Right lung (tissue), 5 donors: ENCODE measurements around the gene TMEM178B. TPM values are rescaled to one million over a fixed set of nuclear protein-coding genes. Genes with fewer than 3 reads are reported as not detected.
A peak's percentile ranks its signal among the peaks of the same experiment; 100 is the strongest.
"Not testable (repeated sequence)": the region's sequence is repeated elsewhere in the genome, so short reads cannot be mapped to it uniquely, and the experiment has no call there.

Experiments
- DNase-seq, 2 donors: peaks; one replicate each; pipeline ENCODE4 v3.0.0-alpha.2; 2013
- polyA plus RNA-seq, 5 donors: library from polyadenylated mRNA; unstranded; fragments of 120-200 nt; gene quantifications; one replicate each; pipeline versions ENCODE4 v1.2.1 to v1.2.3, GENCODE V29; 2013; ENCODE audit warnings: inconsistent platforms in 1 of 5, low replicate concordance in 1 of 5; ENCODE audit not compliant: insufficient read length in 5 of 5, insufficient read depth in 1 of 5

TMEM178B gene
- polyA plus RNA-seq, 5 donors, result 2.8 to 5.2 (median 3.4) TPM

- DNase-seq, result no peak
These were observed 59.8 kb downstream of the TMEM178B start for GRCh38 chr7:141133646-141134045.

- DNase-seq, result no peak
These were observed 68.2 kb downstream of the TMEM178B start for GRCh38 chr7:141142058-141142457.

GRCh38 chr7:141144921-141145629 is 71.2 kb downstream of the TMEM178B start:
- no peak for DNase-seq

- DNase-seq, result no peak
These were observed 71.7 kb downstream of the TMEM178B start for GRCh38 chr7:141145630-141145982.

GRCh38 chr7:141147482-141147881 is 73.6 kb downstream of the TMEM178B start:
- no peak for DNase-seq

GRCh38 chr7:141150465-141150864 is 76.6 kb downstream of the TMEM178B start:
- DNase-seq, result no peak

- DNase-seq, result no peak
These were observed 77.9 kb downstream of the TMEM178B start for GRCh38 chr7:141151746-141152145.

- DNase-seq, result no peak
These were observed 79.4 kb downstream of the TMEM178B start for GRCh38 chr7:141153231-141153630.

- DNase-seq, result no peak
These were observed 80.4 kb downstream of the TMEM178B start for GRCh38 chr7:141154131-141154732.

- DNase-seq, result no peak
These were observed 82.5 kb downstream of the TMEM178B start for GRCh38 chr7:141156407-141156806.

GRCh38 chr7:141157138-141157765 is 83.4 kb downstream of the TMEM178B start:
- DNase-seq, result no peak

GRCh38 chr7:141158561-141158960 is 84.7 kb downstream of the TMEM178B start:
- DNase-seq, result no peak

GRCh38 chr7:141160246-141160860 is 86.5 kb downstream of the TMEM178B start:
- DNase-seq, result no peak

GRCh38 chr7:141161550-141162535 is 88.0 kb downstream of the TMEM178B start:
- no peak for DNase-seq

- peak; percentile 28 to 30 for DNase-seq
These were observed 91.7 kb downstream of the TMEM178B start for GRCh38 chr7:141165521-141165920.

- peak; percentile 73 for DNase-seq
These were observed 93.1 kb downstream of the TMEM178B start for GRCh38 chr7:141166926-141167325.

GRCh38 chr7:141167381-141167964 is 93.6 kb downstream of the TMEM178B start:
- no peak for DNase-seq

- DNase-seq, result not testable (repeated sequence)
These were observed 95.3 kb downstream of the TMEM178B start for GRCh38 chr7:141169157-141169556.

GRCh38 chr7:141175728-141176127 is 101.9 kb downstream of the TMEM178B start:
- DNase-seq, result not testable (repeated sequence)

- not testable (repeated sequence) for DNase-seq
These were observed 103.3 kb downstream of the TMEM178B start for GRCh38 chr7:141177120-141177519.
